ENCODE results near the gene EXOC2. TPM values are rescaled to one million over a fixed set of nuclear protein-coding genes. Genes with fewer than 3 reads are reported as not detected.
A peak's percentile ranks its signal among the peaks of the same experiment; 100 is the strongest.

Gene EXOC2
- total RNA-seq, 1 donor from 2014 or later, result 11.4 TPM

DNA sequence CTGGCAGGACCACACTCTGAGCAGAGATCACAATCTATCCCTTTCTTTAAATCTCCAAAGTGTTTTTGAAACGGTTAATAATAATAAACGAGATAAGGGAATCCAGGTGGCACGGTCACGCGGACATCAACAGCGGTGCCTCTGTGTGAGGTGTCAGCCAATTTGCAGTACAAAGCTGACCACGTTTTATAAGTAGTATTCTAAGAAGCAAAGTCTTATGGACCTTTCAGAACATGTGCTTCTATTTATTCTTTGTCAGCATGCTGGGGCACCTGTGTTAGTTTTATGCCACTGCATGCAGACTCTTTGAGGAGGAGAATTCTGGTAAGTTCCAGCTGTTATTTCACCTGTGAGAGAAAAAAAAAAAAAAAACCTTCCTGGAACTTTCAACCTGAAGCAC is 39.0 kb upstream of the EXOC2 start:
- Histone ChIP-seq H3K36me3 (no peaks in the 10 kb centered on the region), H3K27me3 (no peaks in the 10 kb centered on the region), H3K4me3 (no peak overlapping the region), H3K27ac (no peak overlapping the region), H3K9me3 (no peaks in the 10 kb centered on the region), H3K4me1 (no peaks in the 10 kb centered on the region)
- no peak for DNase-seq (ENCODE audit: low spot score in 2 of 2)
- no peak for TF ChIP-seq CTCF (IDR thresholded peaks at IDR 0.05)
- intact Hi-C loops (cut with DNase I), result no loop called here

DNA sequence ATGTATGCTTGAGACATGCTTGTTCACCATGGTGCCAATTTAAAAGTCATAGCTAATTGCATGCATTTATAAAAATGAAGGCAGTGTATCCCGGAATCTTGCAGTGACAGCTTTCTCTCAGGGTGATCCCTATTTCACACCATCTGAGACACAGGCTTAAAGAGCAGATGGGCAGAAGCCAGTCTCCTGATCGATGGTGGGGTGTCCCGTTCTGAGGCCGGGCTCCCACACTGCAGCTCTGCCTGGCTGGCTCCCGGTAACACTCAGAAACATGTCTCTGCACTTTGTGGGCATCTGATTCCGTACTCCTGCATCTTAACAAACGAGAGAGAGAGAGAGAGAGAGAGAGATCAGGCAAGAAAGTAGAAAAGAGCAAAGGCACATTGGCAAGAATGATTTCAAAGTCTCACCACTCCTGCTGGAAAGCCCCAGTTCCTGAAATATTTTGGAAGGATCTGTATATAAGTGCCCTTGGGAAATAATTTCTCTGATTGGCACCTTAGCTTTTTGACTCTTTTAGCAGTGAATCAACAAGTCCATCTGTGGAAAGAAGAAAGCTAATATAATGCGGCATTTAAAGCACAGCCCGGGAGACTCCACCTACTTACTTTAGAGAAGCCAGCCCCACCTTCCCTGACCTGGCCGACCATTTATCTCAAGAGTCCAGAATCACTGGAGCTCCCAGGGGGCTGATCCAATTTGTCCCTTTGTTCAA is 36.8 kb upstream of the EXOC2 start:
- intact Hi-C loops (cut with DNase I), result no loop called here
- no peak overlapping the region for H3K27ac ChIP-seq
- H3K4me1 ChIP-seq, result no peaks in the 10 kb centered on the region
- no peaks in the 10 kb centered on the region for H3K9me3 ChIP-seq
- no peak overlapping the region for H3K4me3 ChIP-seq
- no peak for DNase-seq (ENCODE audit: low spot score in 2 of 2)
- H3K27me3 ChIP-seq, result no peaks in the 10 kb centered on the region
- no peak for TF ChIP-seq CTCF (IDR thresholded peaks at IDR 0.05)
- no peaks in the 10 kb centered on the region for H3K36me3 ChIP-seq

- no peak overlapping the region for H3K27ac ChIP-seq
- intact Hi-C loops (cut with DNase I), result no loop called here
- no peak for TF ChIP-seq CTCF (IDR thresholded peaks at IDR 0.05)
- no peaks in the 10 kb centered on the region for H3K4me1 ChIP-seq
- DNase-seq (ENCODE audit: low spot score in 2 of 2), result no peak
- no peak overlapping the region for H3K4me3 ChIP-seq
- H3K36me3 ChIP-seq, result no peaks in the 10 kb centered on the region
- H3K27me3 ChIP-seq, result no peaks in the 10 kb centered on the region
- H3K9me3 ChIP-seq, result no peaks in the 10 kb centered on the region
Observed at GRCh38 chr6:727856-728255, 34.9 kb upstream of the EXOC2 start.

DNA sequence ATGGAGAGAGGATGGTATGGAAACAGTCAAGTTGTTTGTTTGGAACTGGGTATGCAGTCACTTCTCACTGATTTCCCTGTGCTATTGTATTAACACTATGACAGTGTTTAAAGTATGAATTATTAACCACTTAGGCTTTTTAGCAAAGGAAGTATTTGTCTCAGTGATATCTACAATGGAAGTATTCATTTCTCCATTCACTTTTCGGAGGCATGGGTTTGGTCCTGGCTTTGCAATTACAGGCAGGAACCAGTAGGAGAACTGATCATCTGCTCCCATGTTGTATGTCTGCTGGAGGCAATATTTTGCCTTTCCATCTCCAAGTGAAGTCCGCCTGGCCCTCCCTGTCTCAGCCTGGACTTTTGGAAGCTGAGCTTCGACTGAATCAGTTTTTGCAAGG is 30.6 kb upstream of the EXOC2 start:
- no peaks in the 10 kb centered on the region for H3K4me1 ChIP-seq
- no peaks in the 10 kb centered on the region for H3K27me3 ChIP-seq
- no peaks in the 10 kb centered on the region for H3K9me3 ChIP-seq
- H3K4me3 ChIP-seq, result no peak overlapping the region
- H3K27ac ChIP-seq, result no peak overlapping the region
- no peak for DNase-seq (ENCODE audit: low spot score in 2 of 2)
- no peak for TF ChIP-seq CTCF (IDR thresholded peaks at IDR 0.05)
- H3K36me3 ChIP-seq, result no peaks in the 10 kb centered on the region
- intact Hi-C loops (cut with DNase I), result no loop called here

- Histone ChIP-seq H3K9me3 (no peaks in the 10 kb centered on the region), H3K27ac (no peak overlapping the region), H3K4me1 (no peaks in the 10 kb centered on the region), H3K27me3 (no peaks in the 10 kb centered on the region), H3K36me3 (no peaks in the 10 kb centered on the region), H3K4me3 (no peak overlapping the region)
- no peak for TF ChIP-seq CTCF (IDR thresholded peaks at IDR 0.05)
- intact Hi-C loops (cut with DNase I), result no loop called here
- DNase-seq (ENCODE audit: low spot score in 2 of 2), result no peak
Observed at GRCh38 chr6:722608-723007, 29.7 kb upstream of the EXOC2 start.

DNA sequence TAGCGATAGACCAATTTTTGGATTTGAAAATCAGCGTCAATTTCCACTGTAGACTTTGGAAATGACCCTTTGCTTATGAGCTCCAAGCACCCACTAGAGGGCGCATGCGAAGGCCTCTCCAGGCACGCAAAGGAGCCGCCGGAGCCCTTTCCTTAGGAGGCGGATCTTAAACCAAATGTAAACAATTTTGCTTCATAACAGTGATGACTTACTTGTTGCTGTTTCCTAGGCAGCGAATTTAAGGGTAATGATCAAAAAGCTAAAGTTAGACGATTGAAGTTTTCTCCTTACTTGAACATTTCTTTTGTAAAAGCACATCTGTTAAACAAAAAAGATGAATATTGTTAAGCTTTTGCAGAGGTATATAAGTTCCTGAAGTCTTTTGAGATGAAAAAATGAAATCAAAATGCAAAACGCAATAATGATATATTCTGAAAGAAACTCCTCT is 29.2 kb upstream of the EXOC2 start:
- H3K27ac ChIP-seq, result no peak overlapping the region
- DNase-seq (ENCODE audit: low spot score in 2 of 2), result peak in 1 of 2 donors; percentile 77
- H3K27me3 ChIP-seq, result no peaks in the 10 kb centered on the region
- H3K4me1 ChIP-seq, result no peaks in the 10 kb centered on the region
- H3K36me3 ChIP-seq, result no peaks in the 10 kb centered on the region
- no peaks in the 10 kb centered on the region for H3K9me3 ChIP-seq
- H3K4me3 ChIP-seq, result no peak overlapping the region
- intact Hi-C loops (cut with DNase I), result no loop called here
- peak; percentile 49 to 84 (median 73) for TF ChIP-seq CTCF (IDR thresholded peaks at IDR 0.05)
